ENCODE data around the gene PLD1.

PLD1 gene

DNA sequence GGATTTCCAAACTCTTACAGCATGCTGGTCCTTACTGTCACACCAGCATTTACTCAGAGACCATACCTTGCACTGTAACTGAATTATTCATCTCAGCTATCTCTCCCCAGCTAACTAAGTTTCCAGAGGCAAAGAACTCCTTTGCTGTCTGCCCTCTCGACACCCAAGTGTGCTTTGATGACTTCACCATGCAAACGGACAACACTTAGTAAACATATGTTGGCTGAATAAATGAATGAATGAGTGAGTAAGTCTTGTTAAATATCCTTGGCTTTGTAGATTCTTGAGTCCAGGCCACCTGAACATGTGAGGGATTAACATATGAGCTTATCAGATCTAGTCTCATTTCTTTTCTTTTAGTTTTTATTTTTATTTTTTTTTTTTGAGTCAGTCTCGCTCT is 138.2 kb downstream of the PLD1 start:
- DNase-seq (ENCODE audit: low read depth in 1 of 2, low spot score in 1 of 2), result no peak
- Histone ChIP-seq H3K27me3 (ENCODE audit: insufficient read depth, poor library complexity, severe bottlenecking) (no peaks in the 10 kb centered on the region), H3K27ac (replicated peaks) (no peak overlapping the region), H3K4me3 (replicated peaks; ENCODE audit: insufficient read depth, low read length) (no peak overlapping the region)
- TF ChIP-seq, protein P1, sequence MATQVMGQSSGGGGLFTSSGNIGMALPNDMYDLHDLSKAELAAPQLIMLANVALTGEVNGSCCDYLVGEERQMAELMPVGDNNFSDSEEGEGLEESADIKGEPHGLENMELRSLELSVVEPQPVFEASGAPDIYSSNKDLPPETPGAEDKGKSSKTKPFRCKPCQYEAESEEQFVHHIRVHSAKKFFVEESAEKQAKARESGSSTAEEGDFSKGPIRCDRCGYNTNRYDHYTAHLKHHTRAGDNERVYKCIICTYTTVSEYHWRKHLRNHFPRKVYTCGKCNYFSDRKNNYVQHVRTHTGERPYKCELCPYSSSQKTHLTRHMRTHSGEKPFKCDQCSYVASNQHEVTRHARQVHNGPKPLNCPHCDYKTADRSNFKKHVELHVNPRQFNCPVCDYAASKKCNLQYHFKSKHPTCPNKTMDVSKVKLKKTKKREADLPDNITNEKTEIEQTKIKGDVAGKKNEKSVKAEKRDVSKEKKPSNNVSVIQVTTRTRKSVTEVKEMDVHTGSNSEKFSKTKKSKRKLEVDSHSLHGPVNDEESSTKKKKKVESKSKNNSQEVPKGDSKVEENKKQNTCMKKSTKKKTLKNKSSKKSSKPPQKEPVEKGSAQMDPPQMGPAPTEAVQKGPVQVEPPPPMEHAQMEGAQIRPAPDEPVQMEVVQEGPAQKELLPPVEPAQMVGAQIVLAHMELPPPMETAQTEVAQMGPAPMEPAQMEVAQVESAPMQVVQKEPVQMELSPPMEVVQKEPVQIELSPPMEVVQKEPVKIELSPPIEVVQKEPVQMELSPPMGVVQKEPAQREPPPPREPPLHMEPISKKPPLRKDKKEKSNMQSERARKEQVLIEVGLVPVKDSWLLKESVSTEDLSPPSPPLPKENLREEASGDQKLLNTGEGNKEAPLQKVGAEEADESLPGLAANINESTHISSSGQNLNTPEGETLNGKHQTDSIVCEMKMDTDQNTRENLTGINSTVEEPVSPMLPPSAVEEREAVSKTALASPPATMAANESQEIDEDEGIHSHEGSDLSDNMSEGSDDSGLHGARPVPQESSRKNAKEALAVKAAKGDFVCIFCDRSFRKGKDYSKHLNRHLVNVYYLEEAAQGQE (IDR thresholded peaks at IDR 0.05; ENCODE audit: insufficient replicate concordance, low read depth), result no peak
- no peak for TF ChIP-seq POLR2AphosphoS5 (IDR thresholded peaks at IDR 0.05; ENCODE audit: low read depth)
- TF ChIP-seq SPI1 (IDR thresholded peaks at IDR 0.05; ENCODE audit: borderline replicate concordance, low read depth), result no peak
- no peak for TF ChIP-seq CTCF (IDR thresholded peaks at IDR 0.05; ENCODE audit: insufficient read depth, low read length)
- TF ChIP-seq GABPA (IDR thresholded peaks at IDR 0.05; ENCODE audit: low read depth), result no peak

DNA sequence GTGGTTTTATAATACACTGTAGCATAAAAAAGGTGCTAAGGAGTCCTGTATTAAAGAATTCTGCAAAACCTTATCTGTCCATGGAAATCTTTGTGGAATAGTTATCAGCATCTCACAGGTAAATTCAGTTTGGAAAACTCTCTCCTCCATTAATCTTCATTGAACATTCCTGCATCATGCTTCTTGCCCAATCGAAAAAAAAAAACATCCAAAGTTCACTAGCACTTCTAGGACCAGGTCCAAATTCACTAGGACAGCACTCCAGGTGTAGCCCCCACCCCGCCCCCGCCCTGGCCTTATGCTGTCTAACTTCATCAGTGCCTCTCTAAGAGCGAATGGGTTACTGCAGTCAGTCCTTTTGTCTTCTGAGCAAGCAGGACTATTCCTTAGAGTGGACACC is 138.6 kb downstream of the PLD1 start:
- H3K27me3 ChIP-seq (ENCODE audit: insufficient read depth, poor library complexity, severe bottlenecking), result no peaks in the 10 kb centered on the region
- no peak overlapping the region for H3K27ac ChIP-seq (replicated peaks)
- DNase-seq (ENCODE audit: low read depth in 1 of 2, low spot score in 1 of 2), result no peak
- no peak overlapping the region for H3K4me3 ChIP-seq (replicated peaks; ENCODE audit: insufficient read depth, low read length)
- TF ChIP-seq POLR2AphosphoS5 (IDR thresholded peaks at IDR 0.05; ENCODE audit: low read depth) (no peak), CTCF (IDR thresholded peaks at IDR 0.05; ENCODE audit: insufficient read depth, low read length) (no peak), GABPA (IDR thresholded peaks at IDR 0.05; ENCODE audit: low read depth) (no peak), SPI1 (IDR thresholded peaks at IDR 0.05; ENCODE audit: borderline replicate concordance, low read depth) (no peak)
- TF ChIP-seq, protein P1 (IDR thresholded peaks at IDR 0.05; ENCODE audit: insufficient replicate concordance, low read depth), result no peak

DNA sequence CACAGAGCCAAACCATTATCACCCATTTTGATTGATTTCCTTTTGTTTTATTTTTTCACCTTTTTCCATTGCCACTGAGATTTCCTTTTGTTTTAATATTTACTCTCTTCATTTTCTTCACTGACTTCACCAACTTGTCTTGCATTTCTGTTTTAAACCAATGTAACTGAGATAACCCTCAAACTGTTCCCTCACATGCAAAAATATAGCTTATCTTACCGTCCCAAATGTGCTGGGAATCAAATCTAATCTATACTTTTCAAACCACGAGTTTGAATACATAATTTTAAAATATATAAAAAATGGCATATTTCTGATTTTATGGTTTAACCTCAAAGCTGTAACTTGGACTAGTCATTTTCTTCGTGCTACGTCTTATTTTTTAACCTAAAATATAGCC is 143.8 kb downstream of the PLD1 start:
- H3K4me3 ChIP-seq (replicated peaks; ENCODE audit: insufficient read depth, low read length), result no peak overlapping the region
- DNase-seq (ENCODE audit: low read depth in 1 of 2, low spot score in 1 of 2), result no peak
- TF ChIP-seq POLR2AphosphoS5 (IDR thresholded peaks at IDR 0.05; ENCODE audit: low read depth) (no peak), GABPA (IDR thresholded peaks at IDR 0.05; ENCODE audit: low read depth) (no peak), SPI1 (IDR thresholded peaks at IDR 0.05; ENCODE audit: borderline replicate concordance, low read depth) (no peak), CTCF (IDR thresholded peaks at IDR 0.05; ENCODE audit: insufficient read depth, low read length) (no peak)
- TF ChIP-seq, protein P1 (IDR thresholded peaks at IDR 0.05; ENCODE audit: insufficient replicate concordance, low read depth), result no peak
- H3K27ac ChIP-seq (replicated peaks), result no peak overlapping the region
- H3K27me3 ChIP-seq (ENCODE audit: insufficient read depth, poor library complexity, severe bottlenecking), result no peaks in the 10 kb centered on the region

All from HL-60 (cell line).